GM18858 (cell line): ENCODE measurements around the gene KRTAP5-7.

Experiments
- ATAC-seq: cut with Tn5 transposase; IDR thresholded peaks from one replicate; pipeline ENCODE4 v1.9.1; 2021; ENCODE audit not compliant: unreplicated experiment

Gene KRTAP5-7

GRCh38 chr11:71495286-71496230, 31.5 kb upstream of the KRTAP5-7 start:
- ATAC-seq = no peak

GRCh38 chr11:71496421-71496820, 30.6 kb upstream of the KRTAP5-7 start:
- ATAC-seq = no peak

- no peak for ATAC-seq
These were observed 29.0 kb upstream of the KRTAP5-7 start for GRCh38 chr11:71498091-71498490.

GRCh38 chr11:71499125-71499524, 27.9 kb upstream of the KRTAP5-7 start:
- no peak for ATAC-seq

GRCh38 chr11:71499546-71499945, 27.5 kb upstream of the KRTAP5-7 start:
- no peak for ATAC-seq

- no peak for ATAC-seq
These were observed 26.5 kb upstream of the KRTAP5-7 start for GRCh38 chr11:71500601-71501021.

GRCh38 chr11:71501071-71501985, 25.7 kb upstream of the KRTAP5-7 start:
- no peak for ATAC-seq

- ATAC-seq = no peak
These were observed 25.0 kb upstream of the KRTAP5-7 start for GRCh38 chr11:71502026-71502425.

GRCh38 chr11:71502871-71503435, 24.1 kb upstream of the KRTAP5-7 start:
- ATAC-seq = no peak

- ATAC-seq = no peak
These were observed 22.5 kb upstream of the KRTAP5-7 start for GRCh38 chr11:71504531-71504930.

- ATAC-seq = no peak
These were observed 22.1 kb upstream of the KRTAP5-7 start for GRCh38 chr11:71505001-71505400.

- no peak for ATAC-seq
These were observed 21.3 kb upstream of the KRTAP5-7 start for GRCh38 chr11:71505781-71506180.

- ATAC-seq = no peak
These were observed 20.0 kb upstream of the KRTAP5-7 start for GRCh38 chr11:71507102-71507501.

GRCh38 chr11:71518506-71519471, 8.3 kb upstream of the KRTAP5-7 start:
- ATAC-seq = no peak

GRCh38 chr11:71519546-71519945, 7.5 kb upstream of the KRTAP5-7 start:
- no peak for ATAC-seq

- no peak for ATAC-seq
These were observed 1.7 kb upstream of the KRTAP5-7 start for GRCh38 chr11:71525188-71525937.

GRCh38 chr11:71525938-71526495, 1.1 kb upstream of the KRTAP5-7 start:
- no peak for ATAC-seq

- ATAC-seq = no peak
These were observed 626 bp downstream of the KRTAP5-7 start for GRCh38 chr11:71527576-71528210.

GRCh38 chr11:71530602-71531001, 3.5 kb downstream of the KRTAP5-7 start:
- no peak for ATAC-seq
